GM21619 (cell line): Measurements from ENCODE around the gene CAMSAP1.

Source experiments
- ATAC-seq: cut with Tn5 transposase; IDR thresholded peaks from one replicate; pipeline ENCODE4 v1.9.1; 2021; ENCODE audit not compliant: unreplicated experiment

CAMSAP1 gene

DNA sequence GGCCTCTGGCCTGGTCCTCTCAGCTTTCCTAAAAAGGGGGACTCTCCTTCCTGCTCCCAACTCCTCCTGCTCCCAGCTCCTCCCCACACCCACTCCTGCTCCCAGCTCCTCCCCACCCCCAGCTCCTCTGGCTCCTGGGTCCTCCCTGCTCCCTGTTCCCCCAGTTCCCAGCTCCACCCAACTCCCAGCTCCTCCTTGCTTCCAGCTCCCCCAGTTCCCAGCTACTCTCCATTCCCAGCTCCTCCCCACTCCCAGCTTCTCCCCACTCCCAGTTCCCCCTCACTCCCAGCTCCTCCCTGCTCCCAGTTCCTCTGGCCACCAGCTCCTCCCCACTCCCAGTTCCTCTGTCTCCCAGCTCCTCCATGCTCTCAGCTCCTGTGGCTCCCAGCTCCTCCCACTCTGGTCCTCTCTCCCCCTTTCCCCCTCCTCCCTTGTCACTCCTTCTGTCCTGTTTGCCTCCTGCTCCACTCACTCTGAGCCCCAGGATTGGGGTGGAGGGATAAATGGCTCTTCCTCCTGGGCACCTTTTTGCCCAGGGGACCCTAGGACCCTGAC lies 129.6 kb downstream of the CAMSAP1 start:
- no peak for ATAC-seq

DNA sequence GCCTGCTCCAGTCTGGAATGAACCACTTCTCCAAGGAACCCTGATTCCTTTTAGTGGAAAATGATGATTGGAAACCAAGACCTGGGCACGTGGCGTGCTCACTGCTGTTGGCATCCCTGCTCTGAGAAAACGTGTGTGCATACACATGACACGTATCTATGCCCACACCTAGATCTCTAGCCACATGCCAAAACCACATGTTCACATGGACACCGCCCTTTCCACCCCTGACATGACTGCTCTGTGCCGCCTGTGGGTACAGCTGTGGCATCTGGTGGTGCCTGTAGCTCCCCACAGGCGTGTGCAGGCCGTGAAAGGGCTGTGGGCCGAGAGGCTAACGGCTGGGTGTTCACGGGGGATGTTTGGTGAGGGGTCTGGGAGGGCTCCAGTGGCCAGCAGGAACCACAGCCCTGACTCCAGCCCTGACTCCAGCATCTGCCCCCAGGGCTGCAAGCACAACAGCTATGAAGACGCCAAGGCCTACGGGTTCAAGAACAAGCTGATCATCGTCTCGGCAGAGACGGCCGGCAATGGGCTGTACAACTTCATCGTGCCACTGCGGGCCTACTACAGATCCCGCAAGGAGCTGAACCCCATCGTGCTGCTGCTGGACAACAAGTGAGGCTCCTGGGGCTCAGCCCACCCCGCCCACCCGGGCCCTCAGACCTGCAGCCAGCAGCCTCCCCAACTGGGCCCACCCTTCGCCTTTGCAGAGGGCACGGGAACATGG lies 130.3 kb downstream of the CAMSAP1 start:
- ATAC-seq: no peak

DNA sequence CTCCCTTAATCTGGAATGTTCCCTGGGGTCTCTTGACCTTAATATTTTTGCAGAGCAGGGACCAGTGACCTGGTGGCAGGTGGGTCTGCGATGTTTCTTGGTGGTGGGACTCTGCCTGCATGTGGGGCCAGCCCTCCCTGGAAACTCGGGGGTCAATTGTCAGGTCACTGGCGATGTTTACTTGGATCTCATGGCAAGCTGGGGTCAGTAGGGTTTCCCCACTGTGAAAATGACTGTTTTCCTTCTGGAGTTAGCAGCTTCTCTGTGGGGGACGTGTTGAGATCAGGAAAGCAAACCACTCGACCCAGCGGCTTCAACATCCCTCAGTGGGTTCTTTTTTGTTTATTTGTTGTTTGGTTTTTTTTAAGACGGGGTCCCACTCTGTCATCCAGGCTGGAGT lies 131.4 kb downstream of the CAMSAP1 start:
- no peak for ATAC-seq

DNA sequence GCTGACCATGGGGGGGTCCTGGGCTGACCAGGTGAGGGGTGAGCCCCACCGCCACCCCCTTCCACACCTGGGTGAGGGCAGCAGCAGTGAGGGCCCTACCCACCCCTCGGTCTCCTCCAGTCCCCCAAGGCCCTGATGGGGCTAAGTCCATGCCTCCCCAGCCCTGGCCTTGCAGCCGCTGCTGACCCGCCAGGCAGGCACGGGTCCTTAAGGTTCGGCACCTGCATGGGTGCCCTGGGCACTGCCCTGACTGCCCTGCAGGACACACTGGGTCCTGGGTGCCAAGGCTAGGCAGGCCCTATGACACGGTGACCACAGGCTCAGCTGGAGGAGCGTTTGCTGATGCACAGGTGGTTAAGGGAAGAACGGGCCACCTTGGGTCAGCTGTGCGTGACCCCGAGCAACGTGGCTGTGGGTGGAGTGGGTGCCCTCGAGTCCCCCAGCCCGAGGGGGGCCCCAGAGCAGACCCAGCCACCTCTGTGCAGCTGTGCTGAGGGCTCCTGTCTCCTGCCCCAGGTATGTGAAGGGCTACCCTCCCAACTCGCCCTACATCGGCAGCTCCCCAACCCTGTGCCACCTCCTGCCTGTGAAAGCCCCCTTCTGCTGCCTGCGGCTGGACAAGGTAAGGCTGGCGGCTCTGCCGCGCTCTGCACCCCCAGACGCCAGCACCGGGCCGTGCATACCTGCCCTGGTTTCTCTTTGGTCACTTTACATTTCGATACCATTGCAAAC lies 132.4 kb downstream of the CAMSAP1 start:
- no peak for ATAC-seq

DNA sequence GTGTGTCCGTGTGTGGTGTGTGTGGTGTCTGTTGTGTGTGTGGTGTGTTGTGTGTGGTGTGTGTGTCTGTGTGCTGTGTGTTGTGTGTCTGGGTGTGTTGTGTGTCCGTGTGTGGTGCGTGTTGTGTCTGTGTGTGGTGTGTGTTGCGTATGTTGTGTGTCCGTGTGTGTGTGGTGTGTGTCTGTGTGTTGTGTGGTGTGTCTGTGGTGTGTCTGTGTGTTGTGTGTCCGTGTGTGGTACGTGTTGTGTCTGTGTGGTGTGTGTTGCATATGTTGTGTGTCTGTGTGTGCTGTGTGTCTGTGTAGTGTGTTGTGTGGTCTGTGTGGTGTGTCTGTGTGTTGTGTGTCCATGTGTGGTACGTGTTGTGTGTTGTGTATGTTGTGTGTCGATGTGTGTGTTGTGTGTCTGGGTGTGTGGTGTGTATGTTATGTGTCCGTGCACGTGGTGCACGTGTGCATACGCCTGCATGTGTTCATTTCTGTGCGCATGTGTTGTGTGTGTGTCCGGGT lies 133.1 kb downstream of the CAMSAP1 start:
- no peak for ATAC-seq

DNA sequence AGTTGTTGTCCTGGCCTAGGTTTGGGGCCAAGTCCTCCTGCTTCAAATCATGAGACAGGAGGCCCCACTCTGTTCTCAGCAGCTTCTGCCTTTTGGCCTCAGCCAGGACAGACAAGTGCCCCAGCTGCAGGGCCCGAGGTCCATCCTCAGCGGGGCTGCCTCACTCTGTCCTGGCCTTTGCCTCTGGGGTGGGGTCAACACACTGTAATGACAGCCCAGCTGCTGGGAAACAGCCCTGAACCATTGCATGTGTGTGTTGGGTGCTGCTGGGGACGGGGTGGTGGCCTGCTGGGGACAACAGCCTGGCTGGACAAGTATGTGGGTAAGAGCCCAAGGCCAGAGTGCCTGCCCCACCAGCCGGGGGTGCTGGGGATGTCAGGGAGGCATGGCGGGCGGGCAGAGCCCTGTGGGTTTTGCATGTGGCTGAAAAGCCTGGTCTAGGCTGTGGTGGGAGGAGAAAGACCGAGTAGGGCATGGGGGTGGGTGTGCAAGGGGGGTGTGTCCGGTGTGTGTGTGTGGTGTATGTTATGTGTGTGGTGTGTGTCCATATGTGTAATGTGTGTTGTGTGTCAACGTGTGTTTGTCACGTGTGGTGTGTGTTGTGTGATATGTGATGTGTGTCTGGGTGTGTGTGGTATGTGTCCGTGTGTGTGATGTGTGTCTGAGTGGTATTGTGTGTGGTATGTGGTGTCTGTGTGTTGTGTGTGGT lies 133.7 kb downstream of the CAMSAP1 start:
- no peak for ATAC-seq

DNA sequence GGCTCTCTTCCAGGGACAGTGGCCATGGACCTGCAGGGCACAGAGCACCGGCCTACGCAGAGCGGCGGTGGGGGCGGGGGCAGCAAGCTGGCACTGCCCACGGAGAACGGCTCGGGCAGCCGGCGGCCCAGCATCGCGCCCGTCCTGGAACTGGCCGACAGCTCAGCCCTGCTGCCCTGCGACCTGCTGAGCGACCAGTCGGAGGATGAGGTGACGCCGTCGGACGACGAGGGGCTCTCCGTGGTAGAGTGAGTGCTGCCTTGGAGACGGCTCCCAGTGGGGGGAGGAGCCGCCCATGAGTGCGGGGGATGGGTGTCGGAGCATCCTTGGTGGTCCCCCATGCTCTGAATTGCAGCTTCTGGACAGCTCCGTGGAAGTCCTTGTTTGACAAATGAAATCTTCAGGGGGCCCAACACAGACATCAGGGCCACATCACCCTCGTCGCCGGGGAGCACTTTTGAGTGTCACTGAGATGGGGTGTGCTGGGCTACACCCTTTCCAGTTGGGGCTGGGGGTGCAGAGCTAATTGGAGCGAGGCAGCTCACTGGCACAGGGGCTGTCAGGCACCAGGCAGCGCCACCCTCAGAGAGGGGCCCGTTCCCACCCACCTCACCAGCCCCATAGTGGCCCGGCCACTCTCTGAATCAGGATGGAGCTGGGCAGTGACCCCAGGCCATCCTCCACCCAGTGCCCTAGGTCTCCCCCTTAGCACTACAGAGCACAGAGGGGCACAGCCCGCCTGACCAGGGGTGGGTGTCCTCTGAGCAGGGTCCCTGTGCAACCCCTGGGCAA lies 134.4 kb downstream of the CAMSAP1 start:
- ATAC-seq: no peak

DNA sequence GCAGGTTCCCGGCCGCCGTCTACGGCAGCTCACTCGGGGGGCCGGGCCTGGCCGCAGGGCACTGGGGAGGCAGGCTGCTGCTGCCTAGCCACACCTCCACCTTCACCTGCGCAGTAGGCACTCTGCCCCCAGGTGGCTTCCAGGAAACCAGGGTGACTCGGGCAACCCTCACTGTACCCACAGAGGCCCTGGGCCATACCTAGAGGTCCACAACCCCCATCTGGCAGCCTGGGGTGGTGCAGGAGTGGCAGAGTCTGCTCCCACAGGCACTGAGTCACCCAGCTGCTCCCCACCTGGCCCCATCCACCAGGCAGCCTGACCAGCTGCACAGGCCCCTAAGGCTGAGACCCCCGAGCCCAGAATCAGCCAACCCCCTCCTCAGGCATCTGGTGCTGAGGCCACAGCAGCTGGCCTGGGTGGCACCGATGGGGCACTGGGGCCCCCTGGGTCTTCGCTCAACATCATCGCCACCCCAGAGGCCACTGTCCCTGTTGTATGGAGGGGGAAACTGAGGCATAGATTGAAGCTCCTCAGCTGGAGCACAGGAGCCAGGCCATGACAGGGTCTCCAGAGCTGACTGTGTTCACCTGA lies 135.2 kb downstream of the CAMSAP1 start:
- no peak for ATAC-seq

DNA sequence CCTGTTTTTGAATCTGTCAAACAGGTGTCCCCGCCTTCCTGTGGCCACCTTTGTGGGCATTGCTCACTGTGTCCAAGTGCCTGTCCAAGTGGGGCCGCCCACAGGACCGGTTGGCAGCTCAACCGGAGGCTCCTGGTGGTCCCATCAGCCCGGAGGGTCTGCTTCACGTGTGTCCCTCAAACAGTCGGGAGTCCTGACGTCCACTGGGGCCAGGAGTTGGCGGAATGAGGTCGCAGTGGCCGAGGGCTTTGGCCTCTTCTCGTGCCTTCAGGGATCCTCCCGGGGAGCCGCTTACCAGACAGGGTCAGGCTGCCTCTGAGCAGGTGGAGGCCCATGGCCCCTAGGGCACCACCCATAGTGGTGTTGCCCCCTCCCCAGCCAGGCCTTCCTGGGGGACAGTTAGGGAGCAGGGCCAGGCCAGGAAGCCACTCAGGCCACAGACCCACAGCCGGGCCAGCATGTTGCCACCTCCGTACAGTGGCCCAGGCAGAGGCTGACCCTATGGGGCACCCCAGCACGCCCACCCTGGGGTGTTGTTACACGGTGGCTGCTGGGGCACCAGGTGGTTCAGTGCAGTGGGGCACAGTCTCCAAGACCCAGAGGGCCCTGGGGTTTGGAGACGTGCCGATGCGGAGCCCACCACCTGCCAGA lies 135.8 kb downstream of the CAMSAP1 start:
- no peak for ATAC-seq

DNA sequence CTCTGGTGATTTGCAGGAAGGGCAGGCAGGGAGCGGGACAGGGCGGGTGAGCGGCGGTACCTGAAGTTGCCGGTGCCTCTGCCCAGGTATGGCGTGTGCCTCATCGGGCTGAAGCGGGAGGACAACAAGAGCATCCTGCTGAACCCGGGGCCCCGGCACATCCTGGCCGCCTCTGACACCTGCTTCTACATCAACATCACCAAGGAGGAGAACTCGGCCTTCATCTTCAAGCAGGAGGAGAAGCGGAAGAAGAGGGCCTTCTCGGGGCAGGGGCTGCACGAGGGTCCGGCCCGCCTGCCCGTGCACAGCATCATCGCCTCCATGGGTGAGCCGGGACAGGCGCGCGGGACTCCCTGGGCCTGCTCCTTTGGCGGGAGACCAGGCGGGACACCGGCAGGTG lies 136.6 kb downstream of the CAMSAP1 start:
- no peak for ATAC-seq

DNA sequence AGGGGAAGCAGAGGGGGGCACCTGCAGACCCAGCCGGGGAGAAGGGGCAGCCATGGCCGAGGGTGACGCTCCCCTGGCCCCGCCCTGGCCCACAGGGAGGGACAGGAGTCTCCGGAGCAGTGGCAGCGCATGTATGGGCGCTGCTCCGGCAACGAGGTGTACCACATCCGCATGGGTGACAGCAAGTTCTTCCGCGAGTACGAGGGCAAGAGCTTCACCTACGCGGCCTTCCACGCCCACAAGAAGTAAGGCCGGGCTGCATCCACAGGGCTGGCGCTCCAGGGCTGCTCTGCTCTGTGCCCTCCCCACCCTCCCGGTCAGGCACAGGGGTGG lies 137.2 kb downstream of the CAMSAP1 start:
- ATAC-seq: no peak

DNA sequence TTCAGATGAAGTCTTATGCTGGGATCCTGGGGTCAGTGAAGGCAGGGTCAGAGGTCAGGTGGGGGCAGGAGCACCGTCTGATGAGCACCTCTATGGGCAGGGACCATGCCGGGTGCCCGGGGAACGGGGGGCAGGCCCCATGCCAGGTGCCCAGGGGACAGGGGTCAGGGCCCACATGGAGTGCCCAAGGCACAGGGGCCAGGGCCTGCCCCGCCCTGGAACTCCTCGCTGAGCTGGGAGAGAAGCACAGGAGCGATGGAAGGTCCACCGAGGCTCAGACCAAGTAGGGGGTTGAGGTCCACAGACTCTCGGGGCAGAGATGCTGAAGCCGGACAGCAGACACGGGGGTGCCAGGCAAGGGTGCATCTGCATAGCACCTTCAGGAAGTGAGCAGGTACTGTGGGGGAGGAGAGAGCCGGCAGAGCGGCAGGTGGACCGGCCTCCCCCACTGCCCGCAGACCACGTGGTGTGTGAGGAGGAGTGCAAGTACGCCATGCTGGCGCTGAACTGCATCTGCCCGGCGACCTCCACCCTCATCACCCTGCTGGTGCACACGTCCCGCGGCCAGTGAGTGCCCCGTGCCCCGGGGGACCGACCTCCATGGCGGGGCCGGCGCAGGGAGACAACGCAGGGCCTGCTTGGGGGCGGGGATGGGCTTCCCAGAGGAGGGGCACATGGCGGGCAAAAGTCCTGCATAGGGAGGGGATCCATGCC lies 137.7 kb downstream of the CAMSAP1 start:
- ATAC-seq: no peak

DNA sequence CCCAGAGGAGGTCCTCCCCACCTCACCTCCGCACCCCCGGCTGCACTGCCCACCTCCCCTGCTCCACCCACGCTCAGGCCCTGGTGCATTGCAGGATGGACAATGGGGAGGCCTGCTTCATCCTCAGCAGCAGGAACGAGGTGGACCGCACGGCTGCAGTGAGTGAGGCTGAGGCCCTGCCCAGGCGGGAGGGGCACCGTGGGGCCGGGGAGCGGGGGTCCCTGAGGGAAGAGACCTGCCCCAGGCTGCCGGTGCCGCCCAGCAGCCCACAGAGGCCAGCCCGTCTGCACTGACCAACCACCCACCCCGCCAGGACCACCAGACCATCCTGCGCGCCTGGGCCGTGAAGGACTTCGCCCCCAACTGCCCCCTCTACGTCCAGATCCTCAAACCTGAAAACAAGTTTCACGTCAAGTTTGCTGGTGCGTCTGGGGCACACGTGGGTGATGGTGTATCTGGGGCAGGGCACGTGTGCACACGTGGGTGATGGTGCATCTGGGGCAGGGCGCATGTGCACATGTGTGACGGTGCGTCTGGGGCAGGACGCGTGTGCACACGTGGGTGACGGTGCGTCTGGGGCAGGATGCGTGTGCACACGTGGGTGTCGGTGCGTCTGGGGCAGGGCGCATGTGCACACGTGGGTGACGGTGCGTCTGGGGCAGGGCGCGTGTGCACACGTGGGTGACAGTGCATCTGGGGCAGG lies 138.7 kb downstream of the CAMSAP1 start:
- no peak for ATAC-seq

DNA sequence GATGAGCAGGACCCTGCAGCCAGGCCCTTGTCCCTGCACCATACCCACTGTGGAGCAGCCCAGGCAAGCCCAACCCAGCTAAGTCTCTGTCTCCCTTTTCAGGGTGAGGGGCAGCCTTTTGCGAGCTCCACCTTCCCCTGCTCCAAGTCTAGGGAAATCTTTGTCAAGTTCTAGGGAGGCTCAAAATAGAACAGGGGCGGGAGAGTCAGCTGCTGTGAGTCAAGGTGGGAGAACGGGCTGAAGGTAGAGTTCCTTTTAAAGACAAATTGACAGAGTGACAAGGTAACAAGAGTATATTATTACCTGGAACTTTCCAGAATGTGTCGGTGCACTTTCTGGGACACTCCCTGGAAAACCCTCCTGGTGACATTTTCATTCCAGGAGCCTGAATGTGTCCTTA lies 140.6 kb downstream of the CAMSAP1 start:
- no peak for ATAC-seq

DNA sequence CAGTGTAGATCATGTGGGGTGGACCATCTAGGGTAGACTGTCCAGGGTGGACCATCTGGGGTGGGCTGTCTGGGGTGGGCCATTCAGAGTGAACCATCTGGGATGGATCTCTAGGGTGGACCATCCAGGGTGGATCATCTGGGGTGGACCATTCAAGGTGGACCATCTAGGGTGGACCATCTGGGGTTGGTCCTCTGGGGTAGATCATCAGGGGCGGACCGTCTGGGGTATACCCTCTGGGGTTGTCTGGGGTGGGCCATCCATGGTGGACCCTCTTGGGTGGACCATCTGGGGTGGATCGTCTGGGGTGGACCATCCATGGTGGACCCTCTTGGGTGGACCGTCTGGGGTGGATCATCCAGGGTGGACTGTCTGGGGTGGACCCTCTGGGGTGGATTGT lies 141.1 kb downstream of the CAMSAP1 start:
- ATAC-seq: no peak

DNA sequence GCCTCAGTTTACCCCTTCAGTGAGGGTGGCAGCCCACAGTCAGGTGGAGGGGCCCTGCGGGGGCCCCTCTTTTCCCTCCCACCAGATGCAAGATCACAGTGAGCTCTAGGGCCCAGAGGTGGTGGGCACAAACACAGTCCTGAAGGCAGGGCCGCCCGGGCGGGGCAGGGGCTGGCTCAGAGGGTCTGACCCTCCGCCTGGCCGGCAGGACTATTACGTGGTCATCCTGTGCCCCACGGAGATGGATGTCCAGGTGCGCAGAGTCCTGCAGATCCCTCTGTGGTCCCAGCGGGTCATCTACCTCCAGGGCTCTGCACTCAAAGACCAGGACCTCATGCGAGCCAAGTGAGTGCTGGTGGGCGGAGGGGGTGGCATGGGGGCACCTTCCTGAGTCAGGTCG lies 141.9 kb downstream of the CAMSAP1 start:
- ATAC-seq: no peak

DNA sequence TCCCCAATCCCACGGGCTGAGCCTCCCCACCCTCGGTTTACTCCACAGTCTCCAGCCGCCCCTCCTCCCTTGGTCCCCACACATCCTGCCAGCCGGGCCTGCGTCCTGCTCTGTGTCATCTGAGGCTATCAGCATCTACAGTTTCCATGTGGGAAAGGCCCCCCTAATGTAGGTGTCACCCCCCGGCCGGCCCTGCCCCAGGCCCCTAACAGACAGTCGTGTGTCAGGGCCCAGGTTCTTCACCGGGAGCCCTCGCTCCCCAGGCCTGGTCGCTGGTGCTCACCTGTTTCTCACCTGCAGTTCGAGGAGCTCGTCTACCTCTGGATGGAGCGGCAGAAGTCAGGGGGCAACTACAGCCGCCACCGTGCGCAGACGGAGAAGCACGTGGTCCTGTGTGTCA lies 142.6 kb downstream of the CAMSAP1 start:
- no peak for ATAC-seq

DNA sequence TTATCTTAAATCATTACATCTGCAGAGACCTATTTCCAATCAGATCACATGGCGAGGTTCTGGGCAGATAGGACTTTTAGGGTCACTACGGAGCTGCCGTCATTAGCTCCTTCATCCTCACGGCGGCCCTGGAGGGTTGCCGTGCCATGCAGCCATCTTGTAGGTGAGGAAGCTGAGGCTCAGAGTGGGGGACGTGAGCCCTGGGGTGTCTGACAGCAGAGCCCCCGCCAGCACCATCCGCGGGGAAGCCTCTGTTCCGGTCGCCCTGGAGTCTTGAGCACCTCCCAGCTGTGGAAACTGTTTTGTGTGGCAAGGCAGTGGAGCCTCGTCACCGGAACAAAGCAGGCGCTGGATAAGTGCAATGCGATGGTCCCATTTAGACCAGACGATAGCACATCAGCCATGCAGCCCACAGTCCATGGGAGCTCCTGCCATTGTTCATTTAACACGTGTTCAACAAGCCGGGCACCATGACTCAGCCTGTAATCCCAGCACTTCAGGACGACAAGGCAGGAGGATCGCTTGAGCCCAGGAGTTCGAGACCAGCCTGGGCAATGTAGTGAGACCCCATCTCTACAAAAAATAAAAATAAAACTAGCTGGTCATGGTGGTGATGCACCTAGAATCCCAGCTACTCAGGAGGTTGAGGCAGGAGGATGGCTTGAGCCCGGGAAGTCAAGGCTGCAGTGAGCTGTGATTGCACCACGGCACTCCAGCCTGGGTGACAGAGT lies 143.5 kb downstream of the CAMSAP1 start:
- no peak for ATAC-seq
